H9 (cell line): ENCODE results near the gene SPSB4. TPM values are rescaled to one million over a fixed set of nuclear protein-coding genes. Genes with fewer than 3 reads are reported as not detected.
A peak's percentile ranks its signal among the peaks of the same experiment; 100 is the strongest.

Experiments used
- DNase-seq: peaks from one replicate; pipeline ENCODE4 v3.0.0-alpha.2; 2017
- H2AFZ ChIP-seq: one replicate; pipeline ENCODE4 v1.6.1; 2013; ENCODE audit warnings: mild to moderate bottlenecking, low read length, control low read depth, moderate library complexity
- H2AK5ac ChIP-seq: 2 replicates; pipeline ENCODE4 v1.6.1; 2013; ENCODE audit warnings: low read length, control low read depth, mixed read lengths; ENCODE audit not compliant: insufficient read length
- H2BK120ac ChIP-seq: one replicate; pipeline ENCODE4 v1.6.1; 2013; ENCODE audit warnings: low read depth, mild to moderate bottlenecking, low read length, control low read depth, inconsistent platforms; ENCODE audit not compliant: poor library complexity, severe bottlenecking
- H2BK12ac ChIP-seq: 2 replicates; pipeline ENCODE4 v1.6.1; 2013; ENCODE audit warnings: low read length, control low read depth, mixed read lengths, low read depth; ENCODE audit not compliant: insufficient read length
- H2BK15ac ChIP-seq: 2 replicates; pipeline ENCODE4 v1.6.1; 2013; ENCODE audit warnings: low read depth, low read length, control low read depth
- H2BK20ac ChIP-seq: one replicate; pipeline ENCODE4 v1.6.1; 2013; ENCODE audit warnings: low read depth, mild to moderate bottlenecking, low read length, control low read depth, inconsistent platforms; ENCODE audit not compliant: poor library complexity, severe bottlenecking
- H2BK5ac ChIP-seq: 2 replicates; pipeline ENCODE4 v1.6.1; 2013; ENCODE audit warnings: low read length, control low read depth, mixed read lengths; ENCODE audit not compliant: insufficient read length
- H3K14ac ChIP-seq: 2 replicates; pipeline ENCODE4 v1.6.1; 2013; ENCODE audit warnings: low read length, control low read depth; ENCODE audit not compliant: insufficient read depth
- H3K18ac ChIP-seq: 2 replicates; pipeline ENCODE4 v1.6.1; 2013; ENCODE audit warnings: low read depth, mild to moderate bottlenecking, mixed read lengths, low read length, control low read depth; ENCODE audit not compliant: insufficient read length
- H3K23ac ChIP-seq: 2 replicates; pipeline ENCODE4 v1.6.1; 2013; ENCODE audit warnings: low read length, control low read depth, mixed read lengths, low read depth; ENCODE audit not compliant: insufficient read length
- H3K23me2 ChIP-seq: 2 replicates; pipeline ENCODE4 v1.6.1; 2013; ENCODE audit warnings: low read depth, mild to moderate bottlenecking, mixed read lengths, low read length, control low read depth; ENCODE audit not compliant: insufficient read length, poor library complexity, severe bottlenecking
- H3K27ac ChIP-seq: 2 replicates; pipeline ENCODE4 v1.5.1; 2013; ENCODE audit warnings: low read length, control low read depth, mixed read lengths, low read depth; ENCODE audit not compliant: insufficient read length
- H3K27me3 ChIP-seq: 2 replicates; pipeline ENCODE4 v1.6.1; 2013; ENCODE audit warnings: low read length, control low read depth, inconsistent platforms; ENCODE audit not compliant: insufficient read depth
- H3K4ac ChIP-seq: 2 replicates; pipeline ENCODE4 v1.6.1; 2013; ENCODE audit warnings: low read depth, mild to moderate bottlenecking, control low read depth, inconsistent platforms, low read length, moderate library complexity
- H3K4me1 ChIP-seq: 2 replicates; pipeline ENCODE4 v1.6.1; 2013; ENCODE audit warnings: low read length, control low read depth, inconsistent platforms; ENCODE audit not compliant: insufficient read depth
- H3K4me2 ChIP-seq: 2 replicates; pipeline ENCODE4 v1.6.1; 2013; ENCODE audit warnings: low read length, control low read depth, mixed read lengths; ENCODE audit not compliant: insufficient read length, insufficient read depth
- H3K56ac ChIP-seq: 2 replicates; pipeline ENCODE4 v1.6.1; 2013; ENCODE audit warnings: low read depth, mild to moderate bottlenecking, mixed read lengths, low read length, control low read depth; ENCODE audit not compliant: insufficient read length
- H3K79me1 ChIP-seq: 2 replicates; pipeline ENCODE4 v1.6.1; 2013; ENCODE audit warnings: low read depth, mild to moderate bottlenecking, moderate library complexity, low read length, control low read depth, inconsistent platforms; ENCODE audit not compliant: insufficient read depth, poor library complexity, severe bottlenecking
- H3K79me2 ChIP-seq: 2 replicates; pipeline ENCODE4 v1.6.1; 2013; ENCODE audit warnings: low read length, control low read depth, inconsistent platforms; ENCODE audit not compliant: insufficient read depth
- H3K9ac ChIP-seq: 2 replicates; pipeline ENCODE4 v1.6.1; 2013; ENCODE audit warnings: low read length, control low read depth, mixed read lengths; ENCODE audit not compliant: insufficient read length; ENCODE audit errors: extremely low read depth
- H3K9me3 ChIP-seq: one replicate; pipeline ENCODE4 v1.6.1; 2013; ENCODE audit warnings: low read depth, low read length, inconsistent platforms; ENCODE audit not compliant: control insufficient read depth
- H3T11ph ChIP-seq: one replicate; pipeline ENCODE4 v1.6.1; 2013; ENCODE audit warnings: mild to moderate bottlenecking, low read length, control low read depth, inconsistent platforms
- H4K20me1 ChIP-seq: one replicate; pipeline ENCODE4 v1.6.1; 2013; ENCODE audit not compliant: control insufficient read depth, insufficient read length, insufficient read depth
- H4K5ac ChIP-seq: 2 replicates; pipeline ENCODE4 v1.6.1; 2013; ENCODE audit warnings: low read depth, mild to moderate bottlenecking, mixed read lengths, low read length, control low read depth; ENCODE audit not compliant: insufficient read length
- H4K8ac ChIP-seq: replicated peaks from 2 replicates; pipeline ENCODE4 v1.6.1; 2013; ENCODE audit warnings: low read length, control low read depth, mixed read lengths, low read depth; ENCODE audit not compliant: insufficient read length
- H4K91ac ChIP-seq: 2 replicates; pipeline ENCODE4 v1.6.1; 2013; ENCODE audit warnings: low read depth, mild to moderate bottlenecking, moderate library complexity, mixed read lengths, low read length, control low read depth; ENCODE audit not compliant: insufficient read length
- H3K27ac Mint-ChIP-seq, 3 experiments: 2 replicates in 2 of 3; 3 replicates in 1 of 3; pipeline ENCODE4 v1.8.0; 2020 to 2021; ENCODE audit warnings: mixed read lengths in 3 of 3, mild to moderate bottlenecking in 1 of 3, moderate library complexity in 1 of 3
- H3K27me3 Mint-ChIP-seq: 2 replicates; pipeline ENCODE4 v1.8.0; 2021; ENCODE audit warnings: low read depth, mild to moderate bottlenecking, moderate library complexity, mixed read lengths
- H3K36me3 Mint-ChIP-seq, 3 experiments: 2 replicates in 2 of 3; 3 replicates in 1 of 3; pipeline ENCODE4 v1.8.0; 2020 to 2021; ENCODE audit warnings: low read depth in 3 of 3, mixed read lengths in 3 of 3; ENCODE audit not compliant: insufficient read depth in 1 of 3
- H3K4me1 Mint-ChIP-seq, 2 experiments: 2 replicates each; pipeline ENCODE4 v1.8.0; 2020; ENCODE audit warnings: mixed read lengths in 2 of 2
- H3K4me3 Mint-ChIP-seq, 2 experiments: 2 replicates in 1 of 2; 3 replicates in 1 of 2; pipeline ENCODE4 v1.8.0; 2020 to 2021; ENCODE audit warnings: mild to moderate bottlenecking in 2 of 2, mixed read lengths in 2 of 2, moderate library complexity in 1 of 2
- H3K9me3 Mint-ChIP-seq, 2 experiments: 2 replicates in 1 of 2; 3 replicates in 1 of 2; pipeline ENCODE4 v1.8.0; 2020; ENCODE audit warnings: mild to moderate bottlenecking in 2 of 2, mixed read lengths in 2 of 2, moderate library complexity in 1 of 2
- CTCF ChIP-seq: fragments of 200-600 bp; sonication (generic); conservative IDR thresholded peaks from 3 replicates; pipeline ENCODE4 v1.8.0; 2021; ENCODE audit warnings: antibody characterized with exemption, mild to moderate bottlenecking
- WGBS: extraction: QIAGEN DNeasy Blood & Tissue Kit; methylation state at CpG from one replicate; pipeline ENCODE4 v1.1.7; 2013; ENCODE audit warnings: missing lambda C conversion rate, low lambda C conversion rate, mixed read lengths; ENCODE audit not compliant: insufficient read length; ENCODE audit errors: extremely low coverage; 5-methylcytosine and 5-hydroxymethylcytosine counted together
- total RNA-seq: library from RNA; stranded (reverse); gene quantifications from 2 replicates; pipeline ENCODE4 v1.2.1, GENCODE V29; 2021

The SPSB4 gene
- total RNA-seq, 1 experiment from 2014 or later, result 6.2 TPM

GRCh38 chr3:141049681-141050080 is 1.5 kb upstream of the SPSB4 start:
- Mint-ChIP-seq H3K4me1 (peaks cover 20 to 30% of the 10 kb centered on the region in 2 experiments), H3K9me3 (no peaks in the 10 kb centered on the region; a peak in 2 of 5 replicates), H3K4me3 (no peak overlapping the region; a peak in 1 of 5 replicates), H3K36me3 (no peaks in the 10 kb centered on the region), H3K27ac (no peak overlapping the region), H3K27me3 (peaks cover 70% of the 10 kb centered on the region)
- Histone ChIP-seq H3K9me3 (no peaks in the 10 kb centered on the region), H2BK12ac (no peak overlapping the region), H4K91ac (no peak overlapping the region), H4K20me1 (no peaks in the 10 kb centered on the region), H2AFZ (no peak overlapping the region), H3K4me2 (no peak overlapping the region), H3K4ac (no peak overlapping the region), H3K4me1 (0 out of 2 replicates have a peak, but pooled peaks cover 2% of the 10 kb centered on the region), H2BK120ac (no peak overlapping the region), H3K23ac (no peak overlapping the region), H2BK5ac (no peak overlapping the region), H3K23me2 (peaks cover 20% of the 10 kb centered on the region), H2AK5ac (no peak overlapping the region), H3T11ph (no peak overlapping the region), H2BK20ac (no peak overlapping the region), H3K27me3 (peaks cover 5% of the 10 kb centered on the region; the same call in 1 of the 2 replicates), H2BK15ac (no peak overlapping the region), H3K79me1 (no peaks in the 10 kb centered on the region), H3K14ac (no peak overlapping the region), H3K9ac (no peak overlapping the region), H3K27ac (no peak overlapping the region), H3K18ac (no peak overlapping the region), H3K79me2 (no peaks in the 10 kb centered on the region; the same call in 1 of the 2 replicates), H3K56ac (no peak overlapping the region), H4K5ac (no peak overlapping the region), H4K8ac (no peak overlapping the region)
- DNase-seq, result no peak
- peak; percentile 70 for TF ChIP-seq CTCF
- no CpG with 5 or more reads among the region's 2 CpGs for WGBS
